ENCODE results near the gene ECE2.

DNA sequence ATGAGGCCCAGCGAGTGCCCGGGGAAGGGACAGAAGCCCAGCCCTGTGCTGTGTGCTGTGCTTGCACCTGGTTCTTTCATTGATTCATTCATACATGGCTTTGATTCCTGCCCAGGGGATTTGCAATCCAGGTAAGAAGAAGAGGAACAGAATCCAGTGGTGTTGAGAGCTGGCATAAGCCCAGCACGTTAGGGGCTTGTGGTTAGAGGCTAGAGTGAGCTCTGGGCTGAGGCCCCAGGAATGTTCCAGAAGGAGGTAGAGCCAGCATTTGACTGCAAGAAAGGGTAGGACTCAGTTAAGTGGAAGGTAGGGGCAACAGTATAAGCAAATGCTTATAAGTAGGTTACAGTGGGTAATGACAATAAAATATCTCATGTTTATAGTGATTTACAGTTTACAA is 44.2 kb upstream of the ECE2 start:
- TF ChIP-seq, protein P1, sequence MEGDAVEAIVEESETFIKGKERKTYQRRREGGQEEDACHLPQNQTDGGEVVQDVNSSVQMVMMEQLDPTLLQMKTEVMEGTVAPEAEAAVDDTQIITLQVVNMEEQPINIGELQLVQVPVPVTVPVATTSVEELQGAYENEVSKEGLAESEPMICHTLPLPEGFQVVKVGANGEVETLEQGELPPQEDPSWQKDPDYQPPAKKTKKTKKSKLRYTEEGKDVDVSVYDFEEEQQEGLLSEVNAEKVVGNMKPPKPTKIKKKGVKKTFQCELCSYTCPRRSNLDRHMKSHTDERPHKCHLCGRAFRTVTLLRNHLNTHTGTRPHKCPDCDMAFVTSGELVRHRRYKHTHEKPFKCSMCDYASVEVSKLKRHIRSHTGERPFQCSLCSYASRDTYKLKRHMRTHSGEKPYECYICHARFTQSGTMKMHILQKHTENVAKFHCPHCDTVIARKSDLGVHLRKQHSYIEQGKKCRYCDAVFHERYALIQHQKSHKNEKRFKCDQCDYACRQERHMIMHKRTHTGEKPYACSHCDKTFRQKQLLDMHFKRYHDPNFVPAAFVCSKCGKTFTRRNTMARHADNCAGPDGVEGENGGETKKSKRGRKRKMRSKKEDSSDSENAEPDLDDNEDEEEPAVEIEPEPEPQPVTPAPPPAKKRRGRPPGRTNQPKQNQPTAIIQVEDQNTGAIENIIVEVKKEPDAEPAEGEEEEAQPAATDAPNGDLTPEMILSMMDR (IDR thresholded peaks at IDR 0.05) = no peak
- TF ChIP-seq JUN (CRISPR knock-in tag; IDR thresholded peaks at IDR 0.05) (no peak), IRF1 (CRISPR knock-in tag; IDR thresholded peaks at IDR 0.05) (no peak), ESRRA (CRISPR knock-in tag; IDR thresholded peaks at IDR 0.05; ENCODE audit: borderline replicate concordance) (no peak), USF2 (CRISPR knock-in tag; IDR thresholded peaks at IDR 0.05) (no peak), USF1 (CRISPR knock-in tag; IDR thresholded peaks at IDR 0.05) (no peak), ATF2 (CRISPR knock-in tag; IDR thresholded peaks at IDR 0.05; ENCODE audit: borderline replicate concordance, low read depth) (no peak), RELA (CRISPR knock-in tag; IDR thresholded peaks at IDR 0.05; ENCODE audit: borderline replicate concordance) (no peak), ARID4B (CRISPR knock-in tag; IDR thresholded peaks at IDR 0.05; ENCODE audit: borderline replicate concordance) (no peak), MYBL2 (CRISPR knock-in tag; IDR thresholded peaks at IDR 0.05) (no peak), ZNF138 (CRISPR knock-in tag; conservative IDR thresholded peaks at IDR 0.05) (no peak), SP1 (CRISPR knock-in tag; conservative IDR thresholded peaks at IDR 0.05) (no peak)
- TF ChIP-seq, protein P2, sequence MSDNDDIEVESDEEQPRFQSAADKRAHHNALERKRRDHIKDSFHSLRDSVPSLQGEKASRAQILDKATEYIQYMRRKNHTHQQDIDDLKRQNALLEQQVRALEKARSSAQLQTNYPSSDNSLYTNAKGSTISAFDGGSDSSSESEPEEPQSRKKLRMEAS (CRISPR knock-in tag; IDR thresholded peaks at IDR 0.05) = no peak

Measured in WTC11 (cell line).